Suprapubic skin (tissue), 4 donors: ENCODE measurements around the gene TCP11L1. TPM values are rescaled to one million over a fixed set of nuclear protein-coding genes. Genes with fewer than 3 reads are reported as not detected.

Source experiments
- DNase-seq, 2 donors: peaks; one replicate each; pipeline ENCODE4 v3.0.0-alpha.2; 2019; ENCODE audit warnings: low spot score in 2 of 2
- H3K27ac ChIP-seq: fragments of 200-600 bp; sonication (generic); one replicate; pipeline ENCODE4 v1.5.1; 2019
- H3K27me3 ChIP-seq: fragments of 200-600 bp; sonication (generic); one replicate; pipeline ENCODE4 v1.5.1; 2019
- H3K36me3 ChIP-seq: fragments of 200-600 bp; sonication (generic); one replicate; pipeline ENCODE4 v1.5.1; 2019
- H3K4me1 ChIP-seq: fragments of 200-600 bp; sonication (generic); one replicate; pipeline ENCODE4 v1.5.1; 2019
- H3K4me3 ChIP-seq: fragments of 200-600 bp; sonication (generic); one replicate; pipeline ENCODE4 v1.5.1; 2019; ENCODE audit warnings: mild to moderate bottlenecking
- H3K9me3 ChIP-seq: fragments of 200-600 bp; sonication (generic); one replicate; pipeline ENCODE4 v1.5.1; 2019
- CTCF ChIP-seq, 2 donors: fragments of 200-600 bp in 1 of 2; fragments of 450-650 bp in 1 of 2; sonication (generic) in 1 of 2; IDR thresholded peaks; one replicate each; pipeline ENCODE4 v1.5.1; 2016 to 2019; ENCODE audit warnings: antibody characterized with exemption in 2 of 2, mild to moderate bottlenecking in 1 of 2, moderate library complexity in 1 of 2
- EP300 ChIP-seq: sonication (generic); formaldehyde crosslinking; IDR thresholded peaks from one replicate; pipeline ENCODE4 v1.6.1; 2017; ENCODE audit warnings: antibody characterized with exemption
- POLR2A ChIP-seq, 2 donors: fragments of 450-650 bp; IDR thresholded peaks; one replicate each; pipeline ENCODE4 v1.6.1; 2017; ENCODE audit warnings: antibody characterized with exemption in 2 of 2, mild to moderate bottlenecking in 2 of 2, moderate library complexity in 2 of 2
- POLR2AphosphoS5 ChIP-seq, 3 donors: sonication (generic); formaldehyde crosslinking; IDR thresholded peaks; one replicate each; pipeline ENCODE4 v1.6.1; 2017; ENCODE audit warnings: antibody characterized with exemption in 3 of 3
- WGBS: methylation state at CpG from one replicate; pipeline ENCODE4 v1.1.5; 2018; 5-methylcytosine and 5-hydroxymethylcytosine counted together
- total RNA-seq, 4 donors: library from RNA; depleted of rRNA; stranded (reverse); fragments of >200 nt; gene quantifications; one replicate each; pipeline ENCODE4 v1.1.0, GENCODE V29; 2016

The TCP11L1 gene
- total RNA-seq, 4 donors from 2014 or later = 34.8 to 65.6 (median 42.9) TPM

- H3K27ac ChIP-seq = no peak overlapping the region
- no peak for DNase-seq
- no peaks in the 10 kb centered on the region for H3K27me3 ChIP-seq
- TF ChIP-seq POLR2AphosphoS5 (IDR thresholded peaks at IDR 0.05) = no peak
- no peak for TF ChIP-seq POLR2A (IDR thresholded peaks at IDR 0.05)
- no peak for TF ChIP-seq EP300
- TF ChIP-seq CTCF (IDR thresholded peaks at IDR 0.05) = no peak
- WGBS = 93% methylated on average over 16 of the region's 17 CpGs
- peaks cover 21% of the 10 kb centered on the region for H3K4me1 ChIP-seq
- H3K4me3 ChIP-seq = no peak overlapping the region
- no peaks in the 10 kb centered on the region for H3K9me3 ChIP-seq
- peaks cover 74% of the 10 kb centered on the region for H3K36me3 ChIP-seq
These were observed 29.4 kb downstream of the TCP11L1 start for GRCh38 chr11:33068611-33069340.

- DNase-seq = no peak
- no peak for TF ChIP-seq EP300
- TF ChIP-seq CTCF (IDR thresholded peaks at IDR 0.05) = no peak
- TF ChIP-seq POLR2A (IDR thresholded peaks at IDR 0.05) = no peak
- no peak for TF ChIP-seq POLR2AphosphoS5 (IDR thresholded peaks at IDR 0.05)
- Histone ChIP-seq H3K4me3 (no peak overlapping the region), H3K4me1 (no peaks in the 10 kb centered on the region), H3K36me3 (peaks cover 87% of the 10 kb centered on the region), H3K9me3 (no peaks in the 10 kb centered on the region), H3K27me3 (no peaks in the 10 kb centered on the region), H3K27ac (no peak overlapping the region)
- 91% methylated on average over 8 of the region's 8 CpGs for WGBS
These were observed 33.1 kb downstream of the TCP11L1 start for GRCh38 chr11:33072465-33072864.

GRCh38 chr11:33083918-33084317 lies 44.5 kb downstream of the TCP11L1 start:
- Histone ChIP-seq H3K27me3 (no peaks in the 10 kb centered on the region), H3K9me3 (no peaks in the 10 kb centered on the region), H3K4me1 (no peaks in the 10 kb centered on the region), H3K36me3 (peaks cover 51% of the 10 kb centered on the region), H3K4me3 (no peak overlapping the region), H3K27ac (no peak overlapping the region)
- DNase-seq = no peak
- TF ChIP-seq EP300 = no peak
- TF ChIP-seq POLR2AphosphoS5 (IDR thresholded peaks at IDR 0.05) = no peak
- TF ChIP-seq POLR2A (IDR thresholded peaks at IDR 0.05) = no peak
- no peak for TF ChIP-seq CTCF (IDR thresholded peaks at IDR 0.05)
- WGBS = 93% methylated on average over 1 of the region's 1 CpG

GRCh38 chr11:33086017-33086416 lies 46.6 kb downstream of the TCP11L1 start:
- no peaks in the 10 kb centered on the region for H3K4me1 ChIP-seq
- DNase-seq = no peak
- no peak overlapping the region for H3K4me3 ChIP-seq
- H3K9me3 ChIP-seq = no peaks in the 10 kb centered on the region
- peaks cover 43% of the 10 kb centered on the region for H3K36me3 ChIP-seq
- WGBS = 82% methylated on average over 1 of the region's 1 CpG
- TF ChIP-seq EP300 = no peak
- no peak for TF ChIP-seq CTCF (IDR thresholded peaks at IDR 0.05)
- TF ChIP-seq POLR2AphosphoS5 (IDR thresholded peaks at IDR 0.05) = no peak
- TF ChIP-seq POLR2A (IDR thresholded peaks at IDR 0.05) = no peak
- no peaks in the 10 kb centered on the region for H3K27me3 ChIP-seq
- no peak overlapping the region for H3K27ac ChIP-seq

- Histone ChIP-seq H3K27ac (no peak overlapping the region), H3K36me3 (peaks cover 18% of the 10 kb centered on the region), H3K4me3 (no peak overlapping the region), H3K27me3 (no peaks in the 10 kb centered on the region), H3K9me3 (no peaks in the 10 kb centered on the region), H3K4me1 (no peaks in the 10 kb centered on the region)
- no peak for DNase-seq
- TF ChIP-seq CTCF (IDR thresholded peaks at IDR 0.05) = no peak
- TF ChIP-seq POLR2AphosphoS5 (IDR thresholded peaks at IDR 0.05) = no peak
- TF ChIP-seq EP300 = no peak
- no peak for TF ChIP-seq POLR2A (IDR thresholded peaks at IDR 0.05)
These were observed 50.4 kb downstream of the TCP11L1 start for GRCh38 chr11:33089776-33090175.
